ENCODE data around the gene GALNT10. TPM values are rescaled to one million over a fixed set of nuclear protein-coding genes. Genes with fewer than 3 reads are reported as not detected.

Gene GALNT10
- total and polyA plus RNA-seq, 2 of the 4 experiments (the other 2 are of a cell fraction): 46.2 to 67.0 TPM

GRCh38 chr5:154465169-154465568 lies 274.6 kb downstream of the GALNT10 start:
- Histone ChIP-seq H3K79me1 (ENCODE audit: low read depth in 1 of 2, low read length in 2 of 2) (no peaks in the 10 kb centered on the region), H3K27me3 (ENCODE audit: control insufficient read depth, insufficient read depth, low read length) (peaks cover 11% of the 10 kb centered on the region), H3K14ac (replicated peaks; ENCODE audit: low read depth, low read length) (no peak overlapping the region), H3K9ac (ENCODE audit: low read depth, low read length) (no peak overlapping the region), H3K23ac (ENCODE audit: low read depth, low read length) (no peak overlapping the region), H2AFZ (replicated peaks; ENCODE audit: low read length, poor library complexity) (no peak overlapping the region), H3K18ac (ENCODE audit: low read depth, low read length) (no peak overlapping the region), H3K9me1 (ENCODE audit: insufficient read depth, low read length) (no peaks in the 10 kb centered on the region), H4K91ac (ENCODE audit: insufficient read depth, low read depth, low read length) (no peak overlapping the region), H3K27ac (ENCODE audit: insufficient read depth, low read length) (no peak overlapping the region), H3K4ac (ENCODE audit: low read depth, low read length) (no peak overlapping the region), H4K20me1 (ENCODE audit: insufficient read depth, low read length) (peaks cover 3% of the 10 kb centered on the region; the same call in 1 of the 2 replicates), H2BK20ac (ENCODE audit: low read depth, low read length) (no peak overlapping the region), H3K4me1 (ENCODE audit: control insufficient read depth, insufficient read depth, low read length) (peaks cover 2% of the 10 kb centered on the region; the same call in 1 of the 2 replicates), H2BK120ac (ENCODE audit: low read depth, low read length) (no peak overlapping the region), H3K4me2 (ENCODE audit: low read depth, low read length) (no peak overlapping the region), H3K36me3 (ENCODE audit: control insufficient read depth, insufficient read depth, low read length) (no peaks in the 10 kb centered on the region), H2AK5ac (ENCODE audit: low read depth, low read length) (no peak overlapping the region), H2BK15ac (ENCODE audit: low read depth, low read length) (no peak overlapping the region), H3K9me3 (ENCODE audit: control insufficient read depth, insufficient read depth, low read length) (no peaks in the 10 kb centered on the region), H3K56ac (ENCODE audit: extremely low read depth, insufficient read depth, low read length) (no peak overlapping the region), H2BK5ac (ENCODE audit: low read depth, low read length, poor library complexity, severe bottlenecking) (no peak overlapping the region), H4K5ac (ENCODE audit: low read depth, low read length) (no peak overlapping the region), H2AK9ac (replicated peaks; ENCODE audit: low read depth, low read length, poor library complexity) (no peak overlapping the region), H4K8ac (ENCODE audit: low read depth in 2 of 2, low read length in 2 of 2) (no peak overlapping the region), H3K4me3 (ENCODE audit: insufficient read depth, low read depth, low read length) (no peak overlapping the region)
- no TSS peak for BruUV-seq (replicated peaks)
- in situ Hi-C loops (cut with MboI; ENCODE audit: low sequenced_read_pairs) (loop anchor here (5.0 to 25.0 kb wide), 2 partner anchors 142 to 347 kb away; no protein-coding TSS in a partner anchor), intact Hi-C loops (cut with micrococcal nuclease) (loop anchor here (5.0 kb wide), 2 partner anchors 347 to 393 kb away; no protein-coding TSS in a partner anchor), dilution Hi-C loops (cut with HindIII; ENCODE audit: low sequenced_read_pairs, unreplicated experiment) (no loop called here)
- peak; percentile 62 for TF ChIP-seq FOS (IDR thresholded peaks at IDR 0.05; ENCODE audit: low read depth, low read length)
- no peak for TF ChIP-seq POLR2A (IDR thresholded peaks at IDR 0.05; ENCODE audit: low read depth, low read length)
- TF ChIP-seq CEBPB (IDR thresholded peaks at IDR 0.05; ENCODE audit: low read depth, low read length): peak; percentile 97
- DNase-seq (peak; percentile 74), ATAC-seq (ENCODE audit: low read depth) (peak; percentile 7; the same call in 1 of the 2 replicates)
- no CpG with 5 or more reads among the region's 6 CpGs for WGBS, 2 experiments (ENCODE audit: extremely low coverage in 2 of 2, insufficient read length in 1 of 2)
- ChIA-PET CTCF (interaction anchor here (0.6 kb wide), 1 partner anchor 618 kb away, joined by 3 read pairs; no protein-coding TSS in a partner anchor), POLR2A (ENCODE audit: unreplicated experiment) (no interaction called here)

Data from IMR-90 (cell line).